ENCODE measurements around the gene OPCML.
A peak's percentile ranks its signal among the peaks of the same experiment; 100 is the strongest.

The OPCML gene

GRCh38 chr11:132772703-132773545 lies 759.4 kb downstream of the OPCML start:
- no peak for DNase-seq

GRCh38 chr11:132771746-132772145 lies 760.6 kb downstream of the OPCML start:
- no peak for DNase-seq

GRCh38 chr11:132770829-132771530 lies 761.3 kb downstream of the OPCML start:
- no peak for DNase-seq

GRCh38 chr11:132763503-132763902 lies 768.8 kb downstream of the OPCML start:
- DNase-seq = no peak

GRCh38 chr11:132755934-132756333 lies 776.4 kb downstream of the OPCML start:
- no peak for DNase-seq

GRCh38 chr11:132751516-132752250 lies 780.6 kb downstream of the OPCML start:
- no peak for DNase-seq

- DNase-seq = no peak
Measured at GRCh38 chr11:132746305-132746704, 786.0 kb downstream of the OPCML start.

- no peak for DNase-seq
Measured at GRCh38 chr11:132745306-132745705, 787.0 kb downstream of the OPCML start.

- DNase-seq = no peak
Measured at GRCh38 chr11:132744771-132745170, 787.5 kb downstream of the OPCML start.

- DNase-seq = no peak
Measured at GRCh38 chr11:132743601-132744000, 788.7 kb downstream of the OPCML start.

- DNase-seq = no peak
Measured at GRCh38 chr11:132742929-132743328, 789.4 kb downstream of the OPCML start.

GRCh38 chr11:132734217-132734616 lies 798.1 kb downstream of the OPCML start:
- DNase-seq = no peak

- DNase-seq = no peak
Measured at GRCh38 chr11:132728026-132728425, 804.3 kb downstream of the OPCML start.

GRCh38 chr11:132721526-132721925 lies 810.8 kb downstream of the OPCML start:
- DNase-seq = no peak

- DNase-seq = no peak
Measured at GRCh38 chr11:132719684-132720083, 812.6 kb downstream of the OPCML start.

GRCh38 chr11:132718711-132719671 lies 813.3 kb downstream of the OPCML start:
- DNase-seq = peak; percentile 13 to 48

GRCh38 chr11:132717824-132718223 lies 814.5 kb downstream of the OPCML start:
- no peak for DNase-seq

GRCh38 chr11:132716037-132716436 lies 816.3 kb downstream of the OPCML start:
- DNase-seq = no peak

- no peak for DNase-seq
Measured at GRCh38 chr11:132714859-132715440, 817.4 kb downstream of the OPCML start.

- no peak for DNase-seq
Measured at GRCh38 chr11:132712466-132712865, 819.8 kb downstream of the OPCML start.

GRCh38 chr11:132704781-132705375 lies 827.4 kb downstream of the OPCML start:
- DNase-seq = no peak

Data from CD4-positive, alpha-beta T cell treated with Interferon alpha-2 for 1 hour (primary cell).